Inflammatory macrophage (primary cell): ENCODE data around the gene ISYNA1.
A peak's percentile ranks its signal among the peaks of the same experiment; 100 is the strongest.

Experiments
- DNase-seq, 2 donors: peaks; one replicate each; pipeline ENCODE4 v3.0.0-alpha.2; 2020 to 2022
- total RNA-seq, 18 experiments: gene quantifications; one replicate each; lab custom pipeline; 2026; ENCODE audit warnings: mixed read lengths in 6 of 18, inconsistent platforms in 2 of 18; lab: John Stamatoyannopoulos, UW

The ISYNA1 gene
- 6.1 to 74.5 (median 21.9) reads per million in 18 experiments for total RNA-seq

DNA sequence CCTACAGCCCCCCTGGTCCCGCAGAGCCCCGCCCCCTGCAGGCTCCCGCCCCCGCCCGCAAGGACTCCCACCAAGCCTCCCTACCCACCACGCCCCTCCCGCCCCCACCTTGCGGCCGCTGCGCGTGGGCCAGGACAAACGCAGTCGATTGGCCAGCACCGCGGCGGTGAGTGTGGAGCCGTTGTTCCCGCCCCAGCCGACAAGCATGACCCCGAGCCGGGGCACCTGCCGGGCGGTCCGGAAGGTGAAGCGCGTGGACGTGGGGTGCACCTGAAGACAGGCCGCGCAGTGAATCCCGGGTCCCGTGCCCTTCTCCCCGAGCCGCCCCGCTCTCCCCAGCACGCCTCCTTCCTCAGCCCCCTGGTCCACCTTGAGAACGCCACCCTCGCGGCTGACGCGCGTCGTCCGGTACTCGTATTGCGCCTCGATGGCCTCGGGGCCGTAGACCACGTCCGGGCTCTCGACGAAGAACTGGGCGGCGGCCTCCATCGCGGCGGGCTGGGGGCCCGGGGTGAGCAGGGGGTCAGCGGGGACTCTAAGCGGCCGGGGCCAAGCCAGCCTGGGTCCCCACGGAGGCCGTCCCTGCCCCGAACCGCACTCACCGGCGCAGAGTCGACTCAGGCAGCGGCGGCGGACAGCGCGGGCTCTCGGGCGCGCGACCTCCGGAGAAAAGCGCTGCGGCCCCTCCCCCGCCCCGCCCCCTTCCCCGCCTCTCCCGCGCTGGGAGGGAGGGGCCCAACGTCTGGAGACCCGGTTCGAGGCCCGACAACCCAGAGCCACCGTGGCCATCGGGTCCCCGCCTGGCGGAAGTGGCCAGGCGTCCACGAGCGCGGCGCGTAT, at the start of gene ISYNA1:
Gene ISYNA1, minus strand, starts transcription at position 643 of the 840 bp plus-strand sequence. Its CDS starts 154 bp downstream, at position 489.
- peak in 1 of 2 donors; percentile 51 for DNase-seq

GRCh38 chr19:18486746-18487145, 48.8 kb upstream of the ISYNA1 start:
- no peak for DNase-seq

GRCh38 chr19:18484992-18485391, 47.1 kb upstream of the ISYNA1 start:
- DNase-seq: no peak

DNA sequence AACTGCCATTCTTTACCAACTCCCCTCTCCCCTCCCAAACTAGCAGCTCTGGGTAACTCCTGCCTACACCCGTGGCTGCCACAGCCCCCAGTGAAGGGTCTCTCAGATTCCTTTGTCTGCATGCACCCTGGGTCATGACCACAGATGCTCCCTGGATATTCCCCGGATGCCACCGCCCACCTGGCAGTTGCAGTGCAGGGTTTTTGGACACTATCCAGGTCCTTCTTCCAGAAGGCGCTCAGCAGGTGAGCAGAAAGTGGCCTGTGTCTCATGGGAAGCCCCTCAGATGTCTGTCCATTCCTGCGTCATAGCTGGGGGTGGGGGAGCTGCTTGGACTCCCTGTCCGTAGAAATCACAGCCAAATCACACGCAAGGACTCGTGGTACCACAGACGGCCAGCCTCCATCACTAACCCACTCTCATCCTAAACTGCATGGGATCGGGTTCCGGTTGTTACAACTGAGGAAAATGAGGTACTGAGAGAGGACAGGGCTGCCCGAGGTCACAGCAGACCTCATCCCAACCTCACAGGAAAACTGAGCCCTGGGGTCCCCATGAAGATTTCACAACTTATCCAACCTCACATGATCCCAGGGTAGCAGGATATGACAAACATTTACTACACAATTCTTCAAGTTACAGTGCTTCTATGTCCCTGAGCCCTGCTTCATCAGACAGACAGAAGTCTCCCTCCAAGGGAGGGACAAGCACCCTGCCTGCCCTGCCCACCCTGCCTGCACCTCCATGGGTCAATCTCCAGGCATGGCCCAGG, 45.4 kb upstream of the ISYNA1 start:
- DNase-seq: peak in 1 of 2 donors; percentile 36

DNA sequence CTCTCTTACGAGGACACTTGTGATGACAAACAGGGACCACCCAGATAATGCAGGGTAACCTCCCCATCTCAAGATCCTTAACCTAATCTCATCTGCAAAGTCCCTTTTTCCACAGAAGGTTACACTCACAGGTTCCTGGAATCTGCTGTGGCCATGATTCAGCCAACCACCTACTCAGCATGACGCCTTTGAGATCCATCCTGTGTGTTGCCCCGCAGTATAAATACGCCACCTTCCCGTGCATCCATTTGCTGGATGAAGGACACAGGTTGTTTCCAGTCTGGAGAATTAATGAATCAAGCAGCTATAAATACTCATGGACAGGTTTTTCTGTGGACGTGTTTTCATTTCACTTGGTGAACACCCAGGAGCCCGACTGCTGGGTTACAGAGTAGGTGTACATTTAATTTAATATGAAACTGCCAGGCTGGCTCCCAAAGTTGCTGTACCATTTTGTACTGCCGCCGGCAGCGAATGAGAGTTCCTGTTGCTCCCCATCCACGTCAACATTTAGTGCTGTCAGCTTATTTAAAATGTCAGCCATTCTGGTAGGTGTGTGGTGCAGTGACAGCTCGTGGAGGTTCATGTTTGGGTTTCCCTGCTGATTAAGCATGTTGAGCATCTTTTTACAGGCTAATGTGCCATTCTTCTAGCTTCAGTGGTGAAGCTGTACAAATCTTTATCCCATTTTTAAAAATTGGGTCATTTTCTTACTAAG, 43.7 kb upstream of the ISYNA1 start:
- peak in 1 of 2 donors; percentile 49 for DNase-seq

GRCh38 chr19:18480006-18480691, 42.2 kb upstream of the ISYNA1 start:
- DNase-seq: peak; percentile 35 to 44

- DNase-seq: peak; percentile 98 to 99
Measured at GRCh38 chr19:18478545-18479311, 40.8 kb upstream of the ISYNA1 start.

GRCh38 chr19:18477974-18478373, 40.0 kb upstream of the ISYNA1 start:
- DNase-seq: no peak

DNA sequence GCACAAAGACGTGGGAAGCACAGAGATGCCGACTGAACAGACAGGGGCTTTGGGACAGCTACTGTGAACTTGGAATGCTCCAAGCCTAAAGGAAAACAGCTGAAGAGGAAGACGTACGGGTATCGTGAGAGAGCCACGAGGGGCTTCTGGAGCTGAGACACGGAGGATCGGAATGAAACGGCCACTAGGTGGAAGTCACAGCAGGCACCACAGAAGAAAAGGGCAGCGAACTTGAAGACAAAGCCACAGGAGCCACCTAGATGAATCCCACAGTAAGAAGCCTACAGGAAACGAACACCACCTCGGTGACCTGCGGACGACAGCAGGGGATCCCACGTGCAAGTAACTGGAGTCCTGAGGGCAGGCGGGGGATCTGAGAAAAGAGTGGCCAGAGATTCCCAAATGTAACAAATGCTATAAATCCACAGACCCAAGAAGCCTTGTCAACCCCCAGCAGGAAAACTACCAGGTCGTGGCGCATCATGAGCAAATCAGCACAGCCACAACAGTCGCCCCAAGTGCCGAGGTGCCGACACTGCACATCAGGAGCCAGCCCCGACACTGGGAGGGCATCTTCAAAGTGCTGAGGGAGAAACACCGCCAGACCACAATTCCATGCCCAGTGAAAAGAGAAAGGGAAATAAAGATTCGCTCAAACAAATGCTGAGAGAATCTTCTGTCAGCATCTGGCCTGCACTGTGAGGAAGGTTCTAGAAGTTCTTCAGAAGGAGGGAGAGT, 39.3 kb upstream of the ISYNA1 start:
- peak in 1 of 2 donors; percentile 37 for DNase-seq

DNA sequence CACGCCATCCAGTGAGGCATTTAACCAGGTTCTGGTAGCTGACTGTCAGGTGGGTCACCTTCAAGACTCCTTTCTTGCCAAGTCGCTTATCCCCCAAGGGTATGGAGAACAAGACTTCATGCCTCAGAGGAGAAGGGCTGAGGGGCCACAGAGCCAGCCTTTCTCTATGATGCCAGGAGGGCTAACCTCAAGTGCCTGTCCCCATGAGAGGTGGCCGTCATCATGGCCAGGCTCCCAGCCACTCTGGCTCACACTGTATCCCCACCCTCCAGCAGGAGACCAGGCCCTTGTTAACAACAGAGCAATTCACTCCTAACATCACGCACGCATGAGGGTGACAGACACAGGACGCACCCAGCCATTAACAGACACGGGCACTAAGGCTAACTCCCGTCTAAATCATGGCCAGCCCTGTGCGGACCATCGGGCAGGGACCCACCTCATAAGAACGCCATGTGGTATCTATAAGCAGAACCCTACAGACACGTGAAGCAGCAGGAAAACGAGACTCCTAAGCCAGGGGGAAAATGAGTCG, 38.6 kb upstream of the ISYNA1 start:
- DNase-seq: no peak

DNA sequence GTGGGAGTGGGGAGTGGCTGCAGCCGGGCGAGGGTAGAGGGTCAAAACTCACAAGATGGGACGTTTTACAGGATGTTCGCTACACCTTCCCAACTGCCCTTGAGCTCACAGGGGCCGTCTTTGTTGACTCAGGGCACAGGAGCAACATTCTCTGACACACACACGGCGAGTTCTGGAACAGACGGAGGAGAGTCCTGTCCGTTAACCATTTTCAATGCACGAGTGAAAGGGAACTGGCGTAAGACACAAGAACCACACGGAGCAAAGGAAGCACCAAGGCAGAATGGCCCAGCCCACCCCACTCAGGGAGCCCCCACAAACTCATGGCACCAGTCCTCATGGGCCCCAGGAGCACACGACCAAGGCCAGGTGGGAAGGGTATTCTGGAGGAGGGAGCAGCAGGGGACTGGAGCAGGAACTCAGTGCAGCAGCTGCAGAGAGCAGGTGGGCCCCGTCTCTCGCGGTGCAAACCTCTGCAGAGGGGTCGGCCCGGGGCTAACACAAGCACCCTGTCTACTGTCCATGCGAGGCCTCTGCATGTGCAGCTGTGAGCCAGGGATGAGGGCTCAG, 37.9 kb upstream of the ISYNA1 start:
- no peak for DNase-seq

- no peak for DNase-seq
Measured at GRCh38 chr19:18475004-18475453, 37.1 kb upstream of the ISYNA1 start.

- no peak for DNase-seq
Measured at GRCh38 chr19:18474366-18474887, 36.5 kb upstream of the ISYNA1 start.

- no peak for DNase-seq
Measured at GRCh38 chr19:18473706-18474087, 35.8 kb upstream of the ISYNA1 start.

DNA sequence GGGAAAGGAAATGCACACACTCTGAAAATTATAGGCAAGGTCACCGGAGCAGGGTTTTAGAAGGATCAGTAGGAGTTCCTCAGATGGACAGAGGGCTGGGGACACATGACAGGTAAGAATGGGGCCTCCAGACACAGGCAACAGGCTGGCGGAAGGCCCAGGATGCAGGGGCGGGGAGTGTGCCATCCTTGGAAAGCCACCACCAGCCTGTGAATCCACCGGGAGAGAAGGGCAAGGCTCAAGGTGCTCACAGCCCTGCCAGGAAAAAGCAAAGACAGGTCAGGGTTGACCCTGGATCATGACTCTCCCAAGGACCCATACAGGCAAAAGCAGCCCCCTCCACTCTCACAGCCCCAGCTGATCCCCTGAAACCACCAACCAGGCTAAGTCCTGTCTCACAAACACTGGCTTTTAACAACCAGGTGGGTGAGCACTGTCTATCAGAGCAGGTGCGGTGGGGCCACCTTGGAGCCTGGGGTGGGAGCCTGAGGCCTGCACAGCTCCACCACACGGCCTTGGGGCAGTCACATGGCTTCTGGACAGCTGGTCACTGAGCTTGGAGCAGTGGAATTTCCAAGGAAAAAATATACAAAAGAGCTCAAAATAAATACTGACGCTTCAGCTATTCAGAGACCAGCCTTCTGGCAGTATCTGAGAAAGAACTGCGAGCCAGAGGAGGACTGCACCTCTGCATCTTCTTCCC, 35.2 kb upstream of the ISYNA1 start:
- DNase-seq: no peak

GRCh38 chr19:18470787-18471186, 32.9 kb upstream of the ISYNA1 start:
- DNase-seq: no peak

GRCh38 chr19:18469069-18469846, 31.3 kb upstream of the ISYNA1 start:
- DNase-seq: peak; percentile 57 to 61

DNA sequence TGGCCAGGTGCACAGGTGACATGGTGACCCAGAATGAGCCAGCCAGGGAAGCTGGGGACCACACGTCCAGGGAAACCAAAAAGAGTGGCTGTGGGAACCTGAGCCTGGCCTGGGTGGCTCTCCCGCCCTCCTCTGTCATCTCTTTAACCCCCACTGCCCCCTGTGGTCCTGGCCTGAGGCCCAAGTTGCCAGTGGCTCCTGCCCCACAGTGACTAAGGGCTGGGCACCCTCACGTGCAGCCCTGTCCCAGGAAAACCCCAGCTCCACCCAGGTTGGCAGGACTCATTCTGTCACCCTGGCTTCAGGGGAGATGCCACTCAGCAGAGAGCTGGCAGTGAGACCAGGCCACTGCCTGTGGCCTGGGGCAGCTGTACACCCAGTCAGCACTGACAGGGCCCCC, 30.6 kb upstream of the ISYNA1 start:
- DNase-seq: no peak
